Hepatocyte (in vitro differentiated cells): ENCODE results near the gene BACE1. TPM values are rescaled to one million over a fixed set of nuclear protein-coding genes. Genes with fewer than 3 reads are reported as not detected.
A peak's percentile ranks its signal among the peaks of the same experiment; 100 is the strongest.

ENCODE experiments used
- DNase-seq: peaks from one replicate; pipeline ENCODE4 v3.0.0-alpha.2; 2016; ENCODE audit warnings: low spot score
- H2AFZ ChIP-seq: fragments of 200-600 bp; sonication (generic); 2 replicates; pipeline ENCODE4 v1.6.0; 2016; ENCODE audit warnings: antibody characterized with exemption, mild to moderate bottlenecking
- H3K27ac ChIP-seq: fragments of 200-600 bp; sonication (generic); 2 replicates; pipeline ENCODE4 v1.5.1; 2016; ENCODE audit warnings: mild to moderate bottlenecking
- H3K27me3 ChIP-seq: fragments of 200-600 bp; sonication (generic); 2 replicates; pipeline ENCODE4 v1.6.1; 2016
- H3K36me3 ChIP-seq: fragments of 200-600 bp; sonication (generic); replicated peaks from 2 replicates; pipeline ENCODE4 v1.5.1; 2016; ENCODE audit warnings: low read depth; ENCODE audit not compliant: insufficient read depth
- H3K4me1 ChIP-seq: fragments of 200-600 bp; sonication (generic); 2 replicates; pipeline ENCODE4 v1.5.1; 2016; ENCODE audit warnings: mild to moderate bottlenecking, moderate library complexity; ENCODE audit not compliant: insufficient read depth
- H3K4me2 ChIP-seq: fragments of 200-600 bp; sonication (generic); 2 replicates; pipeline ENCODE4 v1.6.0; 2016
- H3K4me3 ChIP-seq: fragments of 200-600 bp; sonication (generic); 2 replicates; pipeline ENCODE4 v1.5.1; 2016; ENCODE audit warnings: mild to moderate bottlenecking
- H3K79me2 ChIP-seq: fragments of 200-600 bp; sonication (generic); 2 replicates; pipeline ENCODE4 v1.6.0; 2017; ENCODE audit warnings: mild to moderate bottlenecking
- H3K9me2 ChIP-seq: fragments of 200-600 bp; sonication (generic); replicated peaks from 2 replicates; pipeline ENCODE4 v1.6.0; 2017; ENCODE audit warnings: mild to moderate bottlenecking; ENCODE audit not compliant: insufficient read depth
- H3K9me3 ChIP-seq: fragments of 200-600 bp; sonication (generic); 2 replicates; pipeline ENCODE4 v1.5.1; 2016; ENCODE audit warnings: low read depth, mild to moderate bottlenecking
- H4K20me1 ChIP-seq: fragments of 200-600 bp; sonication (generic); 2 replicates; pipeline ENCODE4 v1.6.0; 2016; ENCODE audit warnings: mild to moderate bottlenecking; ENCODE audit not compliant: insufficient read depth, poor library complexity, severe bottlenecking
- CTCF ChIP-seq: fragments of 200-600 bp; sonication (generic); IDR thresholded peaks from 2 replicates; pipeline ENCODE4 v1.5.1; 2016; ENCODE audit warnings: antibody characterized with exemption, mild to moderate bottlenecking; ENCODE audit not compliant: poor library complexity
- EZH2 ChIP-seq: fragments of 200-600 bp; sonication (generic); IDR thresholded peaks from 2 replicates; pipeline ENCODE4 v1.6.1; 2016; ENCODE audit warnings: antibody characterized with exemption, mild to moderate bottlenecking, borderline replicate concordance
- EZH2phosphoT487 ChIP-seq: fragments of 200-600 bp; sonication (generic); IDR thresholded peaks from one replicate; pipeline ENCODE4 v1.6.1; 2018; ENCODE audit warnings: antibody characterized with exemption, mild to moderate bottlenecking, low read depth, moderate library complexity; ENCODE audit not compliant: unreplicated experiment, severe bottlenecking
- WGBS: methylation state at CpG from one replicate; pipeline ENCODE4 v1.1.6; 2016; ENCODE audit warnings: low lambda C conversion rate; ENCODE audit errors: missing lambda C conversion rate; 5-methylcytosine and 5-hydroxymethylcytosine counted together
- polyA plus RNA-seq: library from polyadenylated mRNA; unstranded; fragments of >200 nt; fragmentation: Nextera tagmentation; extraction: Ambion mirVana; gene quantifications from 2 replicates; pipeline ENCODE4 v1.2.1, GENCODE V29; 2016
- total RNA-seq: library from RNA; depleted of rRNA; stranded (reverse); fragments of >200 nt; gene quantifications from 2 replicates; pipeline ENCODE4 v1.2.3, GENCODE V29; 2014

BACE1 gene
- total and polyA plus RNA-seq, 2 experiments from 2014 or later, result 17.5 to 22.6 TPM

DNA sequence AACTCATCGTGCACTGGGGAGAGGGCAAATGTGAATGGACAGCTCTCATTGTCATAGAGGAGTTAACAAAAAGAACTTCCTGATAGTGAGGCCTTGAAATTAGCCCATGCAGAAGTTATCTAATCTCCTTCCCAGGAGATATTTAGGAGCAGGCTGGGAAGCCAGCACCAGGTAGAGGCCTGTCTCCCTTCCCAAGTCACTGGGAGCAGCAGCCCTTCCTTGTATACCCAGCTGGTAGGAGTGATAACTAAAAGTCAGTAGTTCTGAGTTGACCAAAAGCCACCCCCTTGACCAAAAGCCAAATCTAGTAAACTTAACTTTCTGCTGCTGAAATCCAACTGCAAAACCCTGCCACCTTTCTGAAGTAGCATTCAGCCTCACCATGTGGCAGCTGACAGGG, 26.3 kb downstream of the BACE1 start:
- no peak overlapping the region for H3K27ac ChIP-seq
- H3K9me2 ChIP-seq, result no peaks in the 10 kb centered on the region
- H3K36me3 ChIP-seq, result no peaks in the 10 kb centered on the region

GRCh38 chr11:117287668-117288067, 28.4 kb downstream of the BACE1 start:
- Histone ChIP-seq H2AFZ (no peak overlapping the region), H4K20me1 (no peaks in the 10 kb centered on the region), H3K79me2 (no peaks in the 10 kb centered on the region), H3K27ac (no peak overlapping the region), H3K4me3 (no peak overlapping the region), H3K4me2 (peak overlapping the region; percentile 8), H3K9me3 (no peaks in the 10 kb centered on the region), H3K4me1 (no peaks in the 10 kb centered on the region), H3K36me3 (no peaks in the 10 kb centered on the region), H3K27me3 (no peaks in the 10 kb centered on the region), H3K9me2 (no peaks in the 10 kb centered on the region)
- no peak for TF ChIP-seq CTCF
- TF ChIP-seq EZH2phosphoT487, result no peak
- no peak for TF ChIP-seq EZH2
- 65% methylated on average over 3 of the region's 3 CpGs for WGBS
- DNase-seq, result peak; percentile 41

More for the DNA sequence above, 26.3 kb downstream of the BACE1 start:
- 79% methylated on average over 1 of the region's 1 CpG for WGBS
- no peak overlapping the region for H2AFZ ChIP-seq
- no peak overlapping the region for H3K4me2 ChIP-seq
- no peak overlapping the region for H3K4me3 ChIP-seq
- no peaks in the 10 kb centered on the region for H3K4me1 ChIP-seq
- no peaks in the 10 kb centered on the region for H3K27me3 ChIP-seq
- H3K79me2 ChIP-seq, result no peaks in the 10 kb centered on the region
- H3K9me3 ChIP-seq, result no peaks in the 10 kb centered on the region
- DNase-seq, result no peak
- no peaks in the 10 kb centered on the region for H4K20me1 ChIP-seq
- TF ChIP-seq EZH2 (no peak), EZH2phosphoT487 (no peak), CTCF (no peak)

DNA sequence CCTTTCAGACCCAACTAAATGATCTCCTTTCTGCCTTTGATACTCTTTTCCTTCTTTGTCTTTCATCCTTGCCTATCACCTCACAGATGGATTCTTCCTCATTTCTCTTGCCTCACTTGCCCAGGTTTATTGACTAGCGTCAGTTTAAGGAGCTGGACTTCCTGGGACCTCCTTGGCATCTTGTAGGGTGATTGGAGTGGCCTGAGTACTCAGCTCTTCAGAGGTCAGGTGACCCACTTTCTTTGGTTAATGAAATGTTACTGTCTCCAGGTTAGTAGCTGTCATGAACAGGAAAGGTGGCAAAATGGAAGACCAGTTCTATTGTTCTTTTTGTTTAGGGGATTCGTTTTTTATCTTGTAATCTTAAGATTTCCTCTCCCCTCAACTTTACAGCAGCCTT, 29.5 kb downstream of the BACE1 start:
- no peaks in the 10 kb centered on the region for H4K20me1 ChIP-seq
- H3K4me1 ChIP-seq, result no peaks in the 10 kb centered on the region
- H3K36me3 ChIP-seq, result no peaks in the 10 kb centered on the region
- H3K9me3 ChIP-seq, result no peaks in the 10 kb centered on the region
- no peak overlapping the region for H3K4me3 ChIP-seq
- H3K4me2 ChIP-seq, result no peak overlapping the region
- H3K79me2 ChIP-seq, result no peaks in the 10 kb centered on the region
- no peaks in the 10 kb centered on the region for H3K9me2 ChIP-seq
- H3K27ac ChIP-seq, result no peak overlapping the region
- no peak overlapping the region for H2AFZ ChIP-seq
- no peaks in the 10 kb centered on the region for H3K27me3 ChIP-seq
- DNase-seq, result no peak
- 78% methylated on average over 2 of the region's 2 CpGs for WGBS
- TF ChIP-seq EZH2phosphoT487 (no peak), EZH2 (no peak), CTCF (no peak)

- H3K9me2 ChIP-seq, result no peaks in the 10 kb centered on the region
- H3K27ac ChIP-seq, result no peak overlapping the region
- H3K4me3 ChIP-seq, result no peak overlapping the region
- no peak overlapping the region for H2AFZ ChIP-seq
- H3K4me2 ChIP-seq, result no peak overlapping the region
- TF ChIP-seq EZH2 (no peak), CTCF (no peak), EZH2phosphoT487 (no peak)
- H3K27me3 ChIP-seq, result no peaks in the 10 kb centered on the region
- no peaks in the 10 kb centered on the region for H3K4me1 ChIP-seq
- H3K36me3 ChIP-seq, result no peaks in the 10 kb centered on the region
- no peaks in the 10 kb centered on the region for H3K9me3 ChIP-seq
- WGBS, result 90% methylated on average over 2 of the region's 2 CpGs
- no peak for DNase-seq
- H3K79me2 ChIP-seq, result no peaks in the 10 kb centered on the region
- H4K20me1 ChIP-seq, result no peaks in the 10 kb centered on the region
Measured at GRCh38 chr11:117284053-117284452, 32.0 kb downstream of the BACE1 start.
